ENCODE results near the gene TNS3. TPM values are rescaled to one million over a fixed set of nuclear protein-coding genes. Genes with fewer than 3 reads are reported as not detected.
A peak's percentile ranks its signal among the peaks of the same experiment; 100 is the strongest.

TNS3 gene
- total and polyA plus RNA-seq, 9 of the 15 experiments (the other 6 are each of a cell fraction or from before 2014, with no cell fraction given): 0.20 TPM; not detected in 8

DNA sequence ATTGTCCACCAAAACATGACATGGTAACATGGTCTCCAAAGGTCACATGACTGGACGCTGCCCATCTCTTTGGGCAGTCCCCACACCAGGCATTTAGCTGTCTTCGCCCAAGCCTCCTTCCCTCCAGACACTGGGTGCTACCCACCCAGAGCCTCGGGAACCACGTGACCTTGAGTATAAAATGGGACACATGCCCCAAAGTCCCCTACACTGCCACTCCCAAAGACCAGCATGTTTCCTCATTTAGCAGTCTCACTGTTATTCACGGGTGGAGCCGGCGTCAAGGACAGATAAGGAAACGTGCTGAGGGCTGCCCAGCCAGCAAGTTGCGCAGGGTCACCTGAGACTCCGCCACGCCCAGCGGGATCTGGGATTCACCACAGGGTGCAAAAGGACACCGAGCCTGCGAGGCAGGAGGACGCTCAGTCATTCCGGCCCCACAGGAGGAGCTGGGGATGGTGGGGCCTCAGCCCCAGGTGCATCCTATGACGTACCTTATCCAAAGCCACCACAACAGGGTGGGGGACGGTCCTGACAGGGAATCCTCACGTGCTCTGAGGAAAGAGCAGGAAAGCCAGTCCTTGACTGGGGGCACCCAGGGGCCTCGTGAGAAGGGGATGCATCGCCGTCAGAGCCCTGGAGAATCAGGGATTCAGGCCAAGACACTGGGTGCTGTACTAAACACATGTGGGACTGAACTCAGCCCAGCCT, 226.9 kb downstream of the TNS3 start (continued):
- TF ChIP-seq ARID1B (IDR thresholded peaks at IDR 0.05) (peak; percentile 32; the same call in 1 of the 2 replicates), BHLHE40 (IDR thresholded peaks at IDR 0.05; ENCODE audit: low read length) (peak; percentile 93), NFE2 (IDR thresholded peaks at IDR 0.05; ENCODE audit: low read depth) (peak; percentile 41; the same call in 1 of the 2 replicates), MCM3 (IDR thresholded peaks at IDR 0.05) (no peak), ZNF143 (CRISPR knock-in tag; IDR thresholded peaks at IDR 0.05) (no peak), SRSF3 (IDR thresholded peaks at IDR 0.05; ENCODE audit: insufficient read depth, low read length) (no peak), ZNF124 (CRISPR knock-in tag; IDR thresholded peaks at IDR 0.05) (no peak), HDAC8 (tag; IDR thresholded peaks at IDR 0.05) (no peak), YY1 (IDR thresholded peaks at IDR 0.05; ENCODE audit: borderline replicate concordance in 1 of 3, control insufficient read depth in 1 of 3, extremely low read depth in 1 of 3, insufficient read depth in 3 of 3, insufficient read length in 1 of 3, insufficient replicate concordance in 2 of 3, low read depth in 1 of 3, low read length in 2 of 3) (no peak)
- TF ChIP-seq, protein P1, sequence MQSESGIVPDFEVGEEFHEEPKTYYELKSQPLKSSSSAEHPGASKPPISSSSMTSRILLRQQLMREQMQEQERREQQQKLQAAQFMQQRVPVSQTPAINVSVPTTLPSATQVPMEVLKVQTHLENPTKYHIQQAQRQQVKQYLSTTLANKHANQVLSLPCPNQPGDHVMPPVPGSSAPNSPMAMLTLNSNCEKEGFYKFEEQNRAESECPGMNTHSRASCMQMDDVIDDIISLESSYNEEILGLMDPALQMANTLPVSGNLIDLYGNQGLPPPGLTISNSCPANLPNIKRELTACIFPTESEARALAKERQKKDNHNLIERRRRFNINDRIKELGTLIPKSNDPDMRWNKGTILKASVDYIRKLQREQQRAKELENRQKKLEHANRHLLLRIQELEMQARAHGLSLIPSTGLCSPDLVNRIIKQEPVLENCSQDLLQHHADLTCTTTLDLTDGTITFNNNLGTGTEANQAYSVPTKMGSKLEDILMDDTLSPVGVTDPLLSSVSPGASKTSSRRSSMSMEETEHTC (IDR thresholded peaks at IDR 0.05): 0 out of 2 replicates have a peak, but pooled peaks have one; percentile 9
- TF ChIP-seq, protein P2, sequence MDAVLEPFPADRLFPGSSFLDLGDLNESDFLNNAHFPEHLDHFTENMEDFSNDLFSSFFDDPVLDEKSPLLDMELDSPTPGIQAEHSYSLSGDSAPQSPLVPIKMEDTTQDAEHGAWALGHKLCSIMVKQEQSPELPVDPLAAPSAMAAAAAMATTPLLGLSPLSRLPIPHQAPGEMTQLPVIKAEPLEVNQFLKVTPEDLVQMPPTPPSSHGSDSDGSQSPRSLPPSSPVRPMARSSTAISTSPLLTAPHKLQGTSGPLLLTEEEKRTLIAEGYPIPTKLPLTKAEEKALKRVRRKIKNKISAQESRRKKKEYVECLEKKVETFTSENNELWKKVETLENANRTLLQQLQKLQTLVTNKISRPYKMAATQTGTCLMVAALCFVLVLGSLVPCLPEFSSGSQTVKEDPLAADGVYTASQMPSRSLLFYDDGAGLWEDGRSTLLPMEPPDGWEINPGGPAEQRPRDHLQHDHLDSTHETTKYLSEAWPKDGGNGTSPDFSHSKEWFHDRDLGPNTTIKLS (IDR thresholded peaks at IDR 0.05; ENCODE audit: borderline replicate concordance, low read depth): 0 out of 2 replicates have a peak, but pooled peaks have one; percentile 36
- TF ChIP-seq, protein P3, sequence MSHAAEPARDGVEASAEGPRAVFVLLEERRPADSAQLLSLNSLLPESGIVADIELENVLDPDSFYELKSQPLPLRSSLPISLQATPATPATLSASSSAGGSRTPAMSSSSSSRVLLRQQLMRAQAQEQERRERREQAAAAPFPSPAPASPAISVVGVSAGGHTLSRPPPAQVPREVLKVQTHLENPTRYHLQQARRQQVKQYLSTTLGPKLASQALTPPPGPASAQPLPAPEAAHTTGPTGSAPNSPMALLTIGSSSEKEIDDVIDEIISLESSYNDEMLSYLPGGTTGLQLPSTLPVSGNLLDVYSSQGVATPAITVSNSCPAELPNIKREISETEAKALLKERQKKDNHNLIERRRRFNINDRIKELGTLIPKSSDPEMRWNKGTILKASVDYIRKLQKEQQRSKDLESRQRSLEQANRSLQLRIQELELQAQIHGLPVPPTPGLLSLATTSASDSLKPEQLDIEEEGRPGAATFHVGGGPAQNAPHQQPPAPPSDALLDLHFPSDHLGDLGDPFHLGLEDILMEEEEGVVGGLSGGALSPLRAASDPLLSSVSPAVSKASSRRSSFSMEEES (CRISPR knock-in tag; IDR thresholded peaks at IDR 0.05): peak; percentile 90
